NB4 (cell line): ENCODE data around the gene GPC5.

Experiments used
- CTCF ChIP-seq: IDR thresholded peaks from one replicate; pipeline ENCODE4 v1.5.1; 2012; ENCODE audit warnings: low read depth, low read length
- MAX ChIP-seq: IDR thresholded peaks from 2 replicates; pipeline ENCODE4 v1.6.1; 2011; ENCODE audit warnings: low read depth, low read length
- MYC ChIP-seq: IDR thresholded peaks from 2 replicates; pipeline ENCODE4 v1.6.1; 2011; ENCODE audit warnings: low read depth, low read length
- POLR2A ChIP-seq: IDR thresholded peaks from 2 replicates; pipeline ENCODE4 v1.6.1; 2011; ENCODE audit warnings: mild to moderate bottlenecking; ENCODE audit not compliant: insufficient read length; ENCODE audit errors: extremely low read depth

- TF ChIP-seq CTCF (no peak), MYC (no peak), POLR2A (no peak), MAX (no peak)
Observed at GRCh38 chr13:91586609-91587008, 188.2 kb downstream of the GPC5 start.
